Duodenal mucosa (tissue), 2 donors: ENCODE measurements around the gene USP24.
"Not testable (repeated sequence)": the region's sequence is repeated elsewhere in the genome, so short reads cannot be mapped to it uniquely, and the experiment has no call there.

Experiments
- H3K27ac ChIP-seq: one replicate; pipeline ENCODE4 v1.7.0; 2013; ENCODE audit warnings: low read depth, low read length
- H3K27me3 ChIP-seq, 2 donors: one replicate each; pipeline ENCODE4 v1.7.0; 2013; ENCODE audit warnings: low read length in 2 of 2, control low read depth in 1 of 2; ENCODE audit not compliant: insufficient read depth in 2 of 2, control insufficient read depth in 1 of 2
- H3K36me3 ChIP-seq, 2 donors: one replicate each; pipeline ENCODE4 v1.7.0; 2013; ENCODE audit warnings: low read length in 2 of 2, control low read depth in 1 of 2; ENCODE audit not compliant: insufficient read depth in 2 of 2, control insufficient read depth in 1 of 2
- H3K4me1 ChIP-seq, 2 donors: one replicate each; pipeline ENCODE4 v1.7.0; 2013; ENCODE audit warnings: low read length in 2 of 2, control low read depth in 1 of 2; ENCODE audit not compliant: insufficient read depth in 2 of 2, control insufficient read depth in 1 of 2
- H3K4me3 ChIP-seq, 2 donors: one replicate each; pipeline ENCODE4 v1.7.0; 2013; ENCODE audit warnings: low read length in 2 of 2, low read depth in 1 of 2
- H3K9ac ChIP-seq, 2 donors: one replicate each; pipeline ENCODE4 v1.7.0; 2013; ENCODE audit warnings: low read length in 2 of 2, low read depth in 1 of 2
- H3K9me3 ChIP-seq, 2 donors: one replicate each; pipeline ENCODE4 v1.7.0; 2013; ENCODE audit warnings: low read length in 2 of 2, control low read depth in 1 of 2; ENCODE audit not compliant: control insufficient read depth in 1 of 2

USP24 gene

DNA sequence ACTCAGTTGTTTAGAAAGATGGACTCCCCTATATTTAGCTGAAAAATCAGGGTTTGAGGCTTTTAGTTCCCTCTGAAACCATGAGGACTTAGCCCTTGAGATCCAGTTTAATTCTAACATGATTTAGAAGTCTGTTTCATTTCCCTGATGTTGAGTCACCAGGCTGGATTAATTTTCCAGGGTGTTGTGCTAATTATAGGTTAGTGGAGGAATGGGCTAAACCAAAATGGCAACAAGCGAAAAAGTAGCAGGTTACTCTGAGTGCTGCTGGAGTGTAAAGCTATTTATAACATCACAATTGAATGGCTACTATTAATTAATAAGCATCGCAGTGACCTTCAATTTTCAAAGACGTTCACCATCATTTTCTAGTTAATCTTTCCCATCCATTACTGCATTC, 15.5 kb upstream of the USP24 start:
- H3K27ac ChIP-seq: no peak overlapping the region

GRCh38 chr1:55229726-55230125, 14.6 kb upstream of the USP24 start:
- not testable (repeated sequence) for H3K36me3 ChIP-seq, H3K27me3 ChIP-seq, H3K9me3 ChIP-seq, H3K4me1 ChIP-seq, H3K9ac ChIP-seq, H3K27ac ChIP-seq, H3K4me3 ChIP-seq

More for the DNA sequence above, 15.5 kb upstream of the USP24 start:
- no peaks in the 10 kb centered on the region for H3K36me3 ChIP-seq
- H3K4me3 ChIP-seq: no peak overlapping the region
- H3K9me3 ChIP-seq: no peaks in the 10 kb centered on the region
- no peak overlapping the region for H3K9ac ChIP-seq
- H3K4me1 ChIP-seq: no peaks in the 10 kb centered on the region
- no peaks in the 10 kb centered on the region for H3K27me3 ChIP-seq

DNA sequence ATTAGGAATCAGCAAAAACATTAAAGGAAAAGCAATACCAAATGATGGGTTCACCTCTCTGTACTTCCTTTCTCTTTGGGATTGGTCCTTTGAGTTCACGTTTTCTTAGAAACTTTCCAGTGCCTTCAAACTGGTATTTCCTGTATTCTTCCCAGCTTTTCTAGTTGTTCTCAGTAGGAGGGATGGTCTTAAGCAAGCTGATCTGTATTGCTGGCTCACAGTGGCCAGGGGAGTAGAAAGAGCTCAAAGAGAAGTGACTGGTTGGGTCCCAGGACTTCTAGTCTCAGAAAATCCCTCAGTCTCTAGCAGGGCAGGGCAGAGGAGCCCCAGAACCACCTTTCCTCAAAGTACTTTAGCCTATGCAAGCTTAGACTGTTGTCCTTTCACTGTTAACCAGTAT, 10.1 kb upstream of the USP24 start:
- Histone ChIP-seq H3K9me3 (no peaks in the 10 kb centered on the region), H3K27ac (no peak overlapping the region), H3K4me3 (no peak overlapping the region), H3K27me3 (no peaks in the 10 kb centered on the region), H3K9ac (no peak overlapping the region), H3K36me3 (no peaks in the 10 kb centered on the region), H3K4me1 (no peaks in the 10 kb centered on the region)

DNA sequence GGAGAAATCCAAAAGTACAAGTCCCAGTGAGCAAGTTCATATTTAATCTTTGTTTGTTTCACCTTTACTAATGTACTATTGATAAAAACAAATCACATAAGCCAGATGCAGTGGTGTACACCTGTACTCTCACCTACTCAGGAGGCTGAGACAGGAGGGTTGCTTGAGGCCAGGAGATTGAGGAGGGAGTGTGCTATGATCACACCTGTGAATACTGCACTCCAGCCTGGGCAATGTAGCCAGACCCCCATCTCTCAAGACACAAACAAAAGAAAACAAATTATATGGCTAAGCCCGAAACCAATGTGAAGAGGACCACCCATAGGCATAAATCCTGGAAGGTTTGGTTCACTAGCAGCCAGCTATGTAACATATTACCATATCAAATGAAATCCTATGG, 9.6 kb upstream of the USP24 start:
- H3K4me3 ChIP-seq: no peak overlapping the region
- H3K4me1 ChIP-seq: no peaks in the 10 kb centered on the region
- no peaks in the 10 kb centered on the region for H3K27me3 ChIP-seq
- H3K9ac ChIP-seq: no peak overlapping the region
- no peak overlapping the region for H3K27ac ChIP-seq
- H3K36me3 ChIP-seq: no peaks in the 10 kb centered on the region
- no peaks in the 10 kb centered on the region for H3K9me3 ChIP-seq

DNA sequence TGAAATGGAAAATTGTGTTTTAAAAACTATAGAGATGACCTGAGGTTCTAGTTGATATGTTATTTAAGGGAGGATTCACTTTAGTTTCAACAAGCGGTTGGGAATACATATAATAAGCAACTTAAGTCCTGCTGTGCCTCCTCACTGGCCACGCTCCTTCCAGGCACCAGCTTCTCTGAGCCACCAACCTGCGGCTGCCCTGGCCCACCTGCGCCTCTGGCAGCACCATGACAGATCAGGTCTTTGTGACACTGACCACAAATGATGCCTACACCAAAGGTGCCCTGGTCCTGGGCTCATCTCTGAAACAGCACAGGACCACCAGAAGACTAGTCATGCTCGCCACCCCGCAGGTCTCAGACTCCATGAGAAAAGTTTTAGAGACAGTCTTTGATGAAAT, 7.0 kb upstream of the USP24 start:
- no peak overlapping the region for H3K27ac ChIP-seq
- H3K36me3 ChIP-seq: no peaks in the 10 kb centered on the region
- no peaks in the 10 kb centered on the region for H3K9me3 ChIP-seq
- no peaks in the 10 kb centered on the region for H3K27me3 ChIP-seq
- H3K4me1 ChIP-seq: peaks cover 5% of the 10 kb centered on the region in 2 donors
- no peak overlapping the region for H3K9ac ChIP-seq
- no peak overlapping the region for H3K4me3 ChIP-seq

GRCh38 chr1:55217226-55217986, 2.2 kb upstream of the USP24 start:
- H3K27ac ChIP-seq: no peak overlapping the region
- H3K4me1 ChIP-seq: peaks cover 22 to 24% of the 10 kb centered on the region in 2 donors
- no peaks in the 10 kb centered on the region for H3K27me3 ChIP-seq
- H3K36me3 ChIP-seq: no peaks in the 10 kb centered on the region
- no peak overlapping the region for H3K9ac ChIP-seq
- H3K4me3 ChIP-seq: no peak overlapping the region
- H3K9me3 ChIP-seq: no peaks in the 10 kb centered on the region

- no peaks in the 10 kb centered on the region for H3K36me3 ChIP-seq
- peak overlapping the region; percentile 86 to 89 for H3K9ac ChIP-seq
- no peaks in the 10 kb centered on the region for H3K9me3 ChIP-seq
- peak overlapping the region; percentile 94 for H3K27ac ChIP-seq
- H3K4me1 ChIP-seq: peaks cover 35 to 38% of the 10 kb centered on the region in 2 donors
- no peaks in the 10 kb centered on the region for H3K27me3 ChIP-seq
- peak overlapping the region; percentile 80 to 88 for H3K4me3 ChIP-seq
Observed at GRCh38 chr1:55216096-55216495, 932 bp upstream of the USP24 start.

DNA sequence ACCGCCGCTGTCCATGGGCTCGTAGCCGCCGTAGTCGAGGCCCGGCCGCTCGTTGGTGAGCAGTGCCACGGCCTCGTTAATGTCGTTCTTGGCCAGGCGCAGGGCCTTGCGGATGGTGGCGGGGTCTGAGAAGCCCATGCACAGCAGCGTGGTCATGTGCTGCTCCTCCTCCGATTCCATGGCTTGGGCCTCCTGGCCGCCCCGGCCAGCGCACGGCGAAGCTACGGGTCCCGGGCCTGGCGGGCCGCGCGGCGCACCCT, 300 bp downstream of the USP24 start:
- peak overlapping the region; percentile 86 to 89 for H3K9ac ChIP-seq
- peak overlapping the region; percentile 80 to 88 for H3K4me3 ChIP-seq
- H3K4me1 ChIP-seq: peaks cover 43 to 50% of the 10 kb centered on the region in 2 donors
- H3K36me3 ChIP-seq: no peaks in the 10 kb centered on the region
- no peaks in the 10 kb centered on the region for H3K9me3 ChIP-seq
- H3K27me3 ChIP-seq: no peaks in the 10 kb centered on the region
- H3K27ac ChIP-seq: peak overlapping the region; percentile 94

GRCh38 chr1:55214212-55214933, 791 bp downstream of the USP24 start:
- H3K4me3 ChIP-seq: peak overlapping the region; percentile 80 to 88
- H3K27me3 ChIP-seq: no peaks in the 10 kb centered on the region
- no peaks in the 10 kb centered on the region for H3K9me3 ChIP-seq
- H3K36me3 ChIP-seq: no peaks in the 10 kb centered on the region
- H3K4me1 ChIP-seq: peaks cover 48 to 54% of the 10 kb centered on the region in 2 donors
- H3K27ac ChIP-seq: peak overlapping the region; percentile 94
- H3K9ac ChIP-seq: peak overlapping the region; percentile 64 to 89

DNA sequence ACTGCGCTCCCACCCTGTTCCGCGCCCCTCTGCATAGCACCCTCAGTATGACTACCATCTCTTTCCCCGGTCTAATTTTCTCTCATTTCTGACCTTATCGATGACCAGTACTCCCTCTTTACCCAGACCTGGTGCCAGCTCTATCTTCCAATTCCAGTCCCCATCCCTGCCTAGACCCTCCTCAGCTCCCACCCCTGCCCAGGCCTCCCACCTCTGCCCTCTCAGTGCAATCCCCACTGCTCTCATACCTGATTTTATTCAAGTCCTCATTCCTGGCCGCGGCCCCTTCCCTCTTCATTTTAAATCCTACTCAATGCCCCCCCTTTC, 1.3 kb downstream of the USP24 start:
- Histone ChIP-seq H3K9me3 (no peaks in the 10 kb centered on the region), H3K27me3 (no peaks in the 10 kb centered on the region), H3K4me3 (peak overlapping the region; percentile 80 to 88), H3K27ac (peak overlapping the region; percentile 63), H3K9ac (peak overlapping the region; percentile 64 to 89), H3K4me1 (peaks cover 51 to 58% of the 10 kb centered on the region in 2 donors), H3K36me3 (no peaks in the 10 kb centered on the region)
